Gastrocnemius medialis (tissue), 4 donors: ENCODE measurements around the gene FIG4.

Experiments used
- POLR2A ChIP-seq, 2 donors: fragments of 450-650 bp; IDR thresholded peaks; one replicate each; pipeline ENCODE4 v1.6.1; 2017; ENCODE audit warnings: antibody characterized with exemption in 2 of 2, mild to moderate bottlenecking in 2 of 2, moderate library complexity in 2 of 2
- TF ChIP-seq, protein P1 (sequence below), 5 experiments: fragments of 450-650 bp in 3 of 5; fragments of 200-600 bp in 2 of 5; sonication (generic) in 2 of 5; IDR thresholded peaks in 4 of 5; conservative IDR thresholded peaks in 1 of 5; 1 replicate in 4 of 5; 2 replicates in 1 of 5; pipeline ENCODE4 v1.5.1; 2016 to 2019; ENCODE audit warnings: antibody characterized with exemption in 5 of 5, mild to moderate bottlenecking in 3 of 5, moderate library complexity in 3 of 5

DNA sequence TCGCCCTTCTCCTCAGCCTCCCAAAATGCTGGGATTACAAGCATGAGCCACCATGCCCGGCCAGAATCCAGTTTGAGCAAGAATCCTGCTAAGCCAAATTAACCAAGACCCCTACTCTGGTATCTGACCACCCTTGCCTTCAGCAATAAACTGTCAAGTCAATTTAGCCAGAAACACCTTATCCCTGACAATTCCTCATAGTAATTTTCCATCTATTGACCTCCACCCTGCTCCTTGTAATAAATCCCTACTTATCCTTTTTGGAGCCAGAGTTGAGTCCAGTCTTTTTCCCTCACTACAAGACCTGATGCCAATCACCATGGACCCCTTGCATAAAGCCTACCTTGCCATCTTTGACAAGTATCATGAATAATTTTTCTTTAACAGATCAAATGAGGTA, 173.0 kb downstream of the FIG4 start:
- TF ChIP-seq, protein P1, sequence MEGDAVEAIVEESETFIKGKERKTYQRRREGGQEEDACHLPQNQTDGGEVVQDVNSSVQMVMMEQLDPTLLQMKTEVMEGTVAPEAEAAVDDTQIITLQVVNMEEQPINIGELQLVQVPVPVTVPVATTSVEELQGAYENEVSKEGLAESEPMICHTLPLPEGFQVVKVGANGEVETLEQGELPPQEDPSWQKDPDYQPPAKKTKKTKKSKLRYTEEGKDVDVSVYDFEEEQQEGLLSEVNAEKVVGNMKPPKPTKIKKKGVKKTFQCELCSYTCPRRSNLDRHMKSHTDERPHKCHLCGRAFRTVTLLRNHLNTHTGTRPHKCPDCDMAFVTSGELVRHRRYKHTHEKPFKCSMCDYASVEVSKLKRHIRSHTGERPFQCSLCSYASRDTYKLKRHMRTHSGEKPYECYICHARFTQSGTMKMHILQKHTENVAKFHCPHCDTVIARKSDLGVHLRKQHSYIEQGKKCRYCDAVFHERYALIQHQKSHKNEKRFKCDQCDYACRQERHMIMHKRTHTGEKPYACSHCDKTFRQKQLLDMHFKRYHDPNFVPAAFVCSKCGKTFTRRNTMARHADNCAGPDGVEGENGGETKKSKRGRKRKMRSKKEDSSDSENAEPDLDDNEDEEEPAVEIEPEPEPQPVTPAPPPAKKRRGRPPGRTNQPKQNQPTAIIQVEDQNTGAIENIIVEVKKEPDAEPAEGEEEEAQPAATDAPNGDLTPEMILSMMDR (IDR thresholded peaks at IDR 0.05 in 4 of 5, conservative IDR thresholded peaks at IDR 0.05 in 1 of 5) = no peak
- no peak for TF ChIP-seq POLR2A (IDR thresholded peaks at IDR 0.05)
